Stimulated activated CD8-positive, alpha-beta memory T cell treated with anti-CD3 and anti-CD28 coated beads, Interleukin-4, amount 100 ng/mL, for 1 hour (primary cell): ENCODE measurements around the gene NFAT5.

Experiments
- DNase-seq, 2 donors: peaks; one replicate each; pipeline ENCODE4 v3.0.0-alpha.2; 2020; ENCODE audit warnings: low read depth in 2 of 2, low spot score in 1 of 2

NFAT5 gene

DNA sequence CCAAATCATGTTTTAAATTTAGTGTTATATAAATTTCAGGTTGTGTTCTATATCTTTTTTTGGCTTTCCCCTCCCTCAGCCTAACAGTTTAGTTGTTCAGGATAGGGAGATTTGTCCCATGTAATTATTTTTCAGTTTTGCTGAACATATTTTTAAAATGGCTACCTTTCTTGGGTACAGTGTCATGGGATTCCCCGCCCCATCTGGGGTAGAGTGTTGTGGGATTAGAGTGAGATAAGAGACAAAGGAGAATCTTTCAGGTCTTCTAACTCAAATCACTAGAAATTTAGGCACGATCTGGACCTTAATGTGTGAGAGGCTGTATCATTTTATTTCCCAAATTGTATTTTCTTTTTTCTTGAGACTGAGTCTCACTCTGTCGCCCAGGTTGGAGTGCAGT, 24.8 kb downstream of the NFAT5 start:
- no peak for DNase-seq

DNA sequence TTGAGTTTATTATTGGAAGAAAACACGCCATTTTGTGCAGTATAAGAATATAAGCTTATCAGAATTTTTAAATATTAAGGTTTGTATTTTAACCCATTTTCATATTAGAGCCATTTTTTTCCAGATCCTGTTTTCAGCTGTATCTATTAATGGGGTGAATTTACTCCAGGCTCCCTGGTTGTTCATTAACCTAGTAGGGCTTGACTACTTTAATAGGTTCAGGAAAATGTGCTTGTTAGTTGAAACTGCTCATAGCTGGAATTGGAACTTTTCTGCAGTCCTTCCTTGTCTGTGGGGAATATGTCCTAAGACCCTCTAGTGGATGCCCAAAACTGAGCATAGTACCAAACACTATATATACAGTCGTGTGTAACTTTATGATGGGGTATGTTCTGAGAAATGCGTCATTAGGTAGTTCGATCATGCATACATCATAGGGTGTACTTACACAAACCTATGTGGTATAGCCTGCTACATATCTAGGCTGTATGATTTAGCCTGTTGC, 28.0 kb downstream of the NFAT5 start:
- DNase-seq = no peak

DNA sequence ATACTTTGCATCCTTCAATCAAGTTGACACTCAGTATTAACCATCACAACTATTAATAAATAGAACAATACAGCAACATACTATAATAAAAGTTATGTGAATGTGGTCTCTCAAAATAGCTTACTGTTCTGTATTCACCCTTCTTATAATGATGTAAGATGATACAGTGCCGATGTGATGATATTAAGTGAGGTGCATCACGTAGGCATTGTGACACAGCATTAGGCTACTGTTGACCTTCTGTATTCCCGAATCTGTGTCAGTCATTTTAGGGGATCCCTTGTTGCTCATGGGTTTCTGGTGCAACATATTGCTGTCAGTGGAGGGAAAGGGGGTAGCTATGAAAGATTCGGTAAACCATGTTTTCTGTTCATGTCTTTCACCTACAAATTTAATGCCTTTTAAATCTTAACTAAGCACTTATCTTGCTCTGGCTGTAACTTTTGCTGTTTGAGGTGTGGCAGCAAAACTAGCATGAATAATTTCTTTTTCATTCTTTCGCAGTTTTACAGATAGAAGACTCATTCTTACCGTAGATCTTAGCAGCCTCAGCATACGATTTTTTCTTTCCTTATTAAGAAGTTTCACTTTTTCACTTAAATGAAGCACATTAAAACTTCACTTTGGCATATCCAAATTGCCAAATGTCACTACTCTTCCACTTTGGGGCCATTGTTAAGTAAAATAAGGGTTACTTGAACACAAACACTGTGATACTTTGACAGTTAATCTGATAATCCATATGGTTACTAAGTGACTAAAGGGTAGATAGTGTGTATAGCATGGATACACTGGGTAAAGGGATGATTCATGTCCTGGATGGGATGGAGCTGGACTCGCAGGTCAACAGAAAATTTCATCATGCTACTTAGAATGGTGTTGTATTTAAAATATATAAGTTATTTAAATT, 29.6 kb downstream of the NFAT5 start:
- DNase-seq = no peak

DNA sequence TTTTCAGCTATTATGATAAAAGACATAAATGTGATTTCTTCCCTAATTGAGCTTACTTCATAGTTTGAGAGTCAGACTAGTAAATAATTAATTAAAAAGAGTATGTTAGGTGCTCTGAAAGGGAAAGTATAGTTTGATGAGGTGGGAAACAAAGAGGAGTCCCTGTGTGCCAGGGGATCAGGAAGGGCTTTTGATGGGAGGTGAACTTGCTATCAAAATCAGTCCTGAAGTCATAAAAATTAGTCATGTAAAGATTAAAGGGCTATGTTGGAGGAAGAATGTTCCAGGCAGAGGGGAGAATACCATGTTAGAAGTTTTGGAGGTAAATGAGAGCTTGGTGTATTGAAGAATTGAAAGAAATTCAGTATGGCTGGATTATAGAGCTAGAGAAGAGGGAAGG, 31.0 kb downstream of the NFAT5 start:
- DNase-seq = no peak

DNA sequence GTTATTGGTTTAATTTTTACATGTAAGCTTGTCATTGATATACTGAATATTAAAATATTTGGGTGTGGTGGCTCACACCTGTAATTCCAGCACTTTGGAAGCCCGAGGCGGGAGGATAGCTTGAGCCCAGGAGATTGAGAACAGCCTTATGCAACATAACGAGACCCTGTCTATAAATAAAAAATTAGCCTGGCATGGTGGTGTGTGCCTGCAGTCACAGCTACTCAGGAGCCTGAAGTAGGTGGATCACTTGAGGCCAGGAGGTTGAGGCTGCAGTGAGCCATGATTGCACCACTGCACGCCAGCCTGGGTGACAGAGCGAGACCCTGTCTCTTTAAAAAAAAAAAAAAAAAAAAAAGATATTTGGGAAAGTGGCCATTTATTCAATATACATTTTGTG, 32.3 kb downstream of the NFAT5 start:
- no peak for DNase-seq

DNA sequence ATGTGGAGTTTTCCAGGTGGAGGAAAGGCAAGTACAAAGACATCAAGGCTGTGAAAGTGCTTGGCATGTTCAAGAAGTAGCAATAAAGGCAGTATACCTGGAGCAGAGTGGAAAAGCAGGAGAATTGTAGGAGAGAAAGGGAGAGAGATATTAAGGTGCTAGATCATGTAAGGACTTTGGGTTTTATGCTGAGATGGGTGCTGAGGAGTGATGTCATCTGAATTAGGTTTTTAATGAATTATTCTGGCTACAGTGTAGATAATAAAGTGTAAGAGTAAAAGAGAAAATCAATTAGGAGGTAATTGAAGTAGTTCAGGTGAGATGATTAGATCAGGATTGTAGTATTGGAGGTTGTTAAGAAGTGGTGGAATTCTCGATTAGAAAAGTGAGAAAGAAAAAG, 34.0 kb downstream of the NFAT5 start:
- no peak for DNase-seq

DNA sequence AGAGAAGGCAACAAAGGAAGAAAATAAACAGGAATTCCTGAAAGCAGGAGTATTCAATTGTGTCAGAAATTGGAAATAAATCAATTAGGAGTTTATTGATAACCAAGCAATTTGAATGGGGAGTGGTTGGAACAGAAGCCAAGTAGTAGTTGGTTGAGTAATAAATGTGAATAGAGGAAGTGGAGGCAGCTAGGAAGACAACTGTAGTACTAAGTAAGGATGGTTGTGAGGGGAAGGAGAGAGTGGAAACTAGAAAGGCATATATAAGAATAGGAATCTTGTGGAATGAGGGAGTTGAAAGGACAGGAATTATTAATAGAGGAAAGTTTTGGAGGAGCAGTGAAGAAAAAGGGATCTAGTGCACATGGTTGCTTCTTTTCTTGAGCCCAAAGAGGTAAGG, 34.4 kb downstream of the NFAT5 start:
- DNase-seq = no peak

DNA sequence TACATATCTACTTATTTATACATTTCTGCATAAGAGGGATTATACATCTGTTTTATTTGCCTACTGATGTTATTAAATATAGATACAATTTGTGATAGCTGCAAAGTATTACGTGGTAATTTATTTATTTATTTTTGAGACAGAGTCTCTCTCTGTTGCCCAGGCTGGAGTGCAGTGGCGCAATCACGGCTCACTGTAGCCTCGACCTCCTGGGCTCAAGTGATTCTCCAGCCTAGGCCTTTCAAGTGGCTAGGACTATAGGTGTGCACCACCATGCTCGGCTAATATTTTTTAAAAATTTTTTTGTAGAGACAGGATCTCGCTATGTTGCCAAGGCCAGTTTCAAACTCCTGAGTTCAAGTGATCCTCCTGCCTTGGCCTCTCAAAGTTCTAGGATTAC, 35.5 kb downstream of the NFAT5 start:
- DNase-seq = no peak

DNA sequence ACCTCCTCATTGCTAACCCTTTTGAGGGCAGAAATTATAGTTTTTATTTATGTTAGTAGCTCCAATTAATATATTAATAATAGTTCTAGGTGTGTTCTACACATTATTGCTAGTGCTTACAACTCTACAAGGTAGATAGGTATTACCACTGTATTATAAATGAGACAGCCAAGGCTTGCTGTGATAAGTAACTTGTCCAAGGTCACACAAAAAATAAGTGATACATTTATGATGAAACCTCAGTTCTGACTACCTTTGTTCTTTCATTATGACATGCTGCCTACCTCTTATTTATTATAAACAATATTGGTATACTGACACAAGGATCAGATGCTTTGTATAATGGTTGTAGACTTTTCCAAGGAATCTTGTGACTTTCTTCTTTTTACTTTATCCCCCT, 41.2 kb downstream of the NFAT5 start:
- DNase-seq = no peak

DNA sequence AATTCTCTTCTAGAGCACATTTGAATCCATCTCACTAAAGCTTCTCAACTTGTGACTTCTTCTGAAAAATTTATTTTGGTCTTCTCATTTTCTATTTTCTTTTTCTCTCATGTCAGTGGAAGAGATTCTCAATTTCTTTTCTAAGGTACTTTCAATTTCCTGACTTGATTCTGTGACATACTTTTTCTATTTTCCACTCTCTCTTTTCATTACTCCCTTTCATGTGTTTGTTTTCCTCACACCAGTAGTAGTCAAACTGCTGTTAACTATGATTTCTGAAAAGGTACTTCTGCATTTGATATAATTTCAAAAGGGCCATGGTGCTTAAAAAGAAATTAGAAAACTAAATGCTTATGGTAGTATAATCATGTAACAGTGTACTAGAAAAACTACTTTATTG, 41.9 kb downstream of the NFAT5 start:
- DNase-seq = no peak

DNA sequence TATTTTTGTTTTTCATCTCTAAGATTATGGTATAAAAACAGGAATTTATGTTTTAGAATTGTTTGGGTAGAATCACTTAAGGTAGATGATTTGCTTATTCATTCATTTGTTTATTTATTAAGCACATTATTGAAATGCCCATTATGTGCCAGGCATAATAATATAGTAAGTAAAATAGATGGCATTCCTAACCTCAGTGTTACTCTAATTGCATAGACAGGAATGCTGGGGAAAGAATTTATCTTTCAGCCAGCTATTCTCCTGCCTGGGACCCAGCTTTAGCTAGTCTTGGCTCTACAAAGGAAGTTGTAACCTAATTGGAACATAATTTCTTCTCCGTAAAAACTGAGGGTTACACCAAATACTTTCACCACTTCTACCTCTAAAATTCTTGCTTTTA, 44.6 kb downstream of the NFAT5 start:
- DNase-seq = no peak

DNA sequence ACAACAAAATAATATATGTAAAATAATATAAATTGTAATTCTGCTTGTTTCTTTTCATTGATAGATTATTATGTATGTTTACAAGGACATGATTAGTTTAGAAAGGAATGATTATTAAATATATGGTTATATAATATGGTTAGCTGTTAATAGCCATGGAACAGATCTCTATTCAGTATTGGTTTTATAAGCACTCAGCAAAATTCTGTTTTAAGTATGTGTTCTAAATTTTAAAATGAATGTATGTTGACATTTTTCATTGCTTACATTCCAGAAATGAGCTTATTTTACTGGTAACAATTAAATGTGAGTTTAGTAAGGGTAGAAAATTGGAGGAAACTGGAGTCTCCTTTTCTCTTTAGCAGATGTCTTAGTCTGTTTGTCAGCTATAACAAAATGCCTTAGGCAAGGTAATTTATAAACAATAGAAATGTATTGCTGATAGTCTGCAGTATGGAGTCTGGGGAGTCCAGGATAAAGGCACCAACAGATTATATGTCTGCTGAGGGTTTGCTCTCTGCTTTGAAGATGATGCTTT, 45.4 kb downstream of the NFAT5 start:
- DNase-seq = no peak

DNA sequence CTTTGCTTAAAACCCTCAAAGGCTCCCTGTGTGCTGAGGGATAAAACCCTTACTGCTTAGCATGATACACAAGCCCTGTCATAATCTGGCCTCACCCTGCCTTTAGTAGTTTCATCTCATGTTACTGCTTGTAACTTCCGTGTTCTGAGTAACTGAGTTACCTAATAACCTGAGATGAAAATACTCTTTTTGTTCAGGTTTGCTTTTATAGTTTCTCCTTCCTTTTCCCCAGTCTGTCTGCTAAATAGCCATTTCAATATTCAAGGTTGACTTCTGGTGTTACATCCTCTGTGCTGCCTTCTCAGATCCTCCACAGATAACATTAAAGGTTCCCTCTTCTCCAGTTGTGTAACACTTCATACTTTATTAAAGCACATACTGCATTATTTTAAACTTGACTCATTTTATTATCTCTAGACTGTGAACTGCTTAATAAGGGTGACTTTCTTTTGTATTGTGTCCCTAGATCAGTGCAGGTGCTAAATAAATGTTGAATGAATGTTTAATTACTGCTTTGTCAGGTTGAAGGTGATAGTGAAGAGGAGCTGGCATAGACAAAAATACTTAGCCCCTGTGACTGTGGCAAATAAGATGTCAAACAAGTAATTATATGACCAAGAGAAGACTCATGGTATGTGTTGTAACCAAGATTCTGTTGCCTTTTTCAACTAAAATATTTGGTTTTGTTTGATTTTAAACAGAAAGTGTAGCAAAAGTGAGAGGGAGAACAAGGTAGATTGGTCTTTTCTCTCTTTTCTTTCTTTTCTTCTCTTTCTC, 47.8 kb downstream of the NFAT5 start:
- DNase-seq = no peak

DNA sequence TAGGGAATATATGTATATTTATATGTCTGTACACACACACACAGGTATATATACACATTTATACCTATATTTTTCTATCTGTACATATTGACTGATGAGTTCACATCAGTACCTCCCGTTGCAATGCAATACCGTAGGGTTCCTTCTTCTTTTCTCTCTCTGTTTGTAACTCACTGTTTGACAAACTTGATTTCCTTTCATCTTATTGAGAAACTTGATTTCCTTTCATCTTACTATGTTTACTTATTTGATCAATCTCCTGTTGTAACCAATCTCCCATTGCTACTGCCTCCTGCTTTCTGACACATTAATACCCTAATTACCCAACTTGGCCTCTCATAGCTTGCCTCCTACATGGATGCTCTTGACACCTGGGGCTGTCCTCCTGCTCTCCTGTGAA, 49.8 kb downstream of the NFAT5 start:
- DNase-seq = no peak

DNA sequence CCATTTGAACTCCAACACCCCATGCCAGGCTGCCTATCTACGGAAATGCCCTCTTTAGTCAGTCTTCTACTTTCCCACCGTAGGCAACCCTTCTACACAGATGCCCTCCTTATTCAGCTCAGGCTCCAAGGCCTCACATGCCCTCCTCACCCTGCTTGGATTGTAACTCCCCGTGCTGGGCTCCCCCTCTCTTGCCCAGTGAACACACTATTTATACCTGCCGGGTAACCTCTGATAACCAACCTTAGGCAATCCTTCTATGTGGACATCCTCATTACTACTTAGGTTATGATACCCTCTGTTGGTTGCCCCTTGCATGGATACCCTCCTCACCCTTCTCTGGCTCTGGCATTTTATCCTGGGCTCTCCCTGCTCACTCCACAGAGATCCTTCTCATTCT, 50.3 kb downstream of the NFAT5 start:
- no peak for DNase-seq

DNA sequence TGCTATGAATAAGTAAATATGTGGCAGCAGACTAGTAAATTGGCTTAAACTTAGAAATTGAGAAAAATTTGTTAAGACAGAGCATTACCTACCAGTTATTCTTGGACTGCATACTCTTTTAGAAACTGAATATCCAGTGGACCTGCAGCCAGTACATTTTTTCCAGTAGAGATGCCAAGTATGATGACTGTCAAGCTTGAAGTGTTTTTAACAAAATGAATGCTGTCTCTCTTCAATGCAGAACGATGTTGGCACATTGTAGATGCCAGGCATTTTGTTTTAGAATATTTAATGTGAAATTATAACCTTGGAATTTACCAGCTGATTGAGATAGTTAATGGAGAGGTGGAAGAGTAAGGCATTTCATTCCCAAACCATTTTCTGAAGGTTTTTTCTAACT, 52.5 kb downstream of the NFAT5 start:
- DNase-seq = no peak

DNA sequence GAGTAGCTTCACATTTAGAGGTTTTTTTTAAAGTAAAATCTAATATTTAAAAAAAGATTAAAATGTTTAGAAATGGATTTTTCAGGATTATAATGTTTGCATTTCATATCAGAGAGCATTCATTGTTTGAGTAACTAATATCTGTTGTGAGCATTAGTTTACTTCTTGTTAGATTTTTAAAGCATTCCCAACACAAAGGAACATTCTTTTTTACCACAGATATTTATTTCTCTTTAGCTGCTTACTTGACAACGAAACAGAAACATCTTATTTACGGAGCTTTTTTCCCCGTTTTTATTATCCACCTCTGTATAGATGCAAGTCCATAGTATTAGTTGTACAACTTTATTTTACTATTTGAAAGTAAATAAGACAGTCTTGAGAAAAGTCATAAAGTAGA, 53.0 kb downstream of the NFAT5 start:
- DNase-seq = no peak

DNA sequence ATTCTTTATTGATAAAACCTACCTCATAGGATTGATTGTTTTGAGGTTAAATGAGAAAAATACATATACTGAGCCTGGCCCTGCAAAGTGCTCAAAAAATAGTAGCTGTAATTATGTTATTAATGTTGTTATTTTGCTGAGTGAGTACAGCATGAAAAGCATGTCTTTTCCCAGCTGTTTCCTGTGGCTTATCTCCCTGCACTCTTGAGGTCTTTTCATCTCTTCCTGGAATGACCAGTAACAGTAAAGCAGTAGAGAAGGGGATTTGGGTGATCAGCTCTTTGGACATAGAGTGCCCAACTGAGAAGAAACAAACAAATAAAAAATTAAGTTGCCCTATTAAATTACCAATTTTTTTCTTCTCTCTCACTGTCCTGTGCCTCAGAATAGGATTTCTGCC, 53.7 kb downstream of the NFAT5 start:
- DNase-seq = no peak

DNA sequence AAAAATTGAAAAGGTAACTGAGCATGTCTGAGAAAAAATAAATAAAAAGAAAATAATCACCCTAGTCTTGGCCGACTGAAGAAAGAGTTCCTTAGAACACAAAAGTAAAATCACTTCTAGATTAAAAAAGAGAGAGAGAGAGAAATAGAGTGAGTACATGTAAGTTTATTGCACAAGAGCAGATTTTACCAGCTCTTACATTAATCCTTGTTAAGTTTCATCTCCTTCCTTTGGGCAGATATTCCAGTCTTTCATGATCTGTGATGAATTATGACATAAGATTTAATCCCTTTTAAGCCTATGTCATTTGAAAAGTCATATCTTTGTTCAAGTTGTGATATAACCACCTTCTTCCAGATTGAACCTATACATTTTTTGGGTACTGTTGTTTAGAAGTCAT, 54.8 kb downstream of the NFAT5 start:
- DNase-seq = no peak

DNA sequence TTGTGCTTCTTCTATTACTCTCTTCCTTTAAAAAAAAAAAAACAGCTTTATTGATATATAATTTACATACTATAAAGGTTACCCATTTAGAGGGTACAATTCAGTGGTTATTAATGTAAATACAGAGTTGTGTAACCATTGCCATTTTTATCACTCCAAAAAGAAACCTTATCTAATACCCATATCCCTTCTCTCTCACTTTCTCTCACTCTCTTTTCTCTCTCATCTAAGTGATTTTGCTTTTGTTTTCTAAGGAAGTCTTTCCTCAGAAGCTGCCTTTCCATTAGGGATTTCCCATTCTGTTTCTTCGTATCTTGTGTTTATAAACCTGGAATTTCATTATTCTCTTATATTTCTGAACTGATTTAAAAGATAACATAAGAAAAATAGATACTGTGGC, 55.5 kb downstream of the NFAT5 start:
- DNase-seq = no peak

DNA sequence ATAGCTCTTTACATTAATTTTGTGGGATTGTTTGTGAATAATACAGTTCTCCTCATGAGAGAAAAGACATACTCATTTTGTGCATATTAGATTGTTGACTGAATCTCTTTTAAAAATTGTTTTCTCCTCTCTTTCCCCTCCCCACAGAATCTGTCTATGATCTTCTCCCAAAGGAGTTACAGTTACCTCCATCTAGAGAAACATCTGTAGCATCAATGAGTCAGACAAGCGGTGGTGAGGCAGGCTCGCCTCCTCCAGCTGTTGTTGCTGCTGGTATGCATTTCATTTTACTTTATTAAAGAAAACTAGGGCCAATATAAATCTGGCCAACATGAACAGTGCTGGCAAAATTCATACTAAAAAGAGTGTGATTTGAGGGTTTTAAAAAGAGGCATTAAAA, 60.5 kb downstream of the NFAT5 start:
- DNase-seq = no peak

DNA sequence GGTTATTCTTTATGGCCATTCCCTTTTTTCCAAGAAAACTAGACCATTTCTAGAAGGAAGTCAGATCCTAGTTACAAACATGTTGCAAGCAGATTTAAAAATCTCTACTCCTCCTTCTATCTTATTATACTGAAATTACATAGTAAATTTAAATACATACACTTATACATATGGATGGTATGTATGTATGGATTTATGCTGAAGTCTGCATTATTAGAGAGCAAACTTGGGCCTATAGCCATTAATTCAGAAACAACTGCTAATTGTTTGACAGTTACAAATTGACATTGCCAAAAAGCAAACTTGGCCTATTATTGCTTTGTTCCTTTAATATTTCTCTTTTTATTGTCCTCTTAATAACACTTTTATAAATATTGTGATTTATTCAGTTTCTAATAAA, 67.1 kb downstream of the NFAT5 start:
- DNase-seq = no peak
